Thyroid gland (tissue), 4 donors: ENCODE data around the gene MACF1.

Source experiments
- CTCF ChIP-seq, 6 experiments: fragments of 200-600 bp in 3 of 6; fragments of 450-650 bp in 3 of 6; sonication (generic) in 3 of 6; IDR thresholded peaks; one replicate each; pipeline ENCODE4 v1.5.1; 2016 to 2019; ENCODE audit warnings: antibody characterized with exemption in 6 of 6, mild to moderate bottlenecking in 2 of 6, inconsistent platforms in 1 of 6, moderate library complexity in 1 of 6
- POLR2A ChIP-seq, 2 donors: fragments of 450-650 bp; IDR thresholded peaks; one replicate each; pipeline ENCODE4 v1.6.1; 2017; ENCODE audit warnings: antibody characterized with exemption in 2 of 2, mild to moderate bottlenecking in 2 of 2, moderate library complexity in 1 of 2

DNA sequence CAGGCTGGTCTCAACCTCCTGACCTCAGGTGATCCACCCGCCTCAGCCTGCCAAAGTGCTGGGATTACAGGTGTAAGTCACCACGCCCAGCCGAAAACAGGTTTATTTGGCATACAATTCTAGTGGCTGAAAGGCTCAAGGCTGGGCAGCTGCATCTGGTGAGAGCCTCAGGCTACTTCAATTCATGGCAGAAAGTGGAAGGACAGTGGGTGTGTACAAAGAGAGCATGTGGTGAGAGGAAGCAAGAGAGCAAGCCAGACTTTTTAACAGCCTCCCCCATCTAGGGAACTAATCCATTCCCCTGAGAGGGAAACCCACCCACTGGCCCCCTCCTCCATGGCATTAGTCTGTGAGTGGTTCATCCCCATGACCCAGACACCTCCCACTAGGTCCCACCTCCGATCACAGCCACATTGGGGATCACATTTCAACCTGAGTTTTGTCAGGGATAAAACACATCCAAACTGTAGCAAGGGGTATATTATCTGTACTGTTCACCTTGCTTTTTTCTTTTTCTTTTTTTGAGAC, 296.4 kb downstream of the MACF1 start:
- TF ChIP-seq POLR2A (IDR thresholded peaks at IDR 0.05) = no peak
- no peak for TF ChIP-seq CTCF (IDR thresholded peaks at IDR 0.05)
